KMS-11 (cell line): ENCODE results near the gene HPS3.
"Not testable (repeated sequence)": the region's sequence is repeated elsewhere in the genome, so short reads cannot be mapped to it uniquely, and the experiment has no call there.

ENCODE experiments used
- H2AFZ ChIP-seq: fragments of 200-600 bp; sonication (generic); 2 replicates; pipeline ENCODE4 v1.6.1; 2016; ENCODE audit warnings: antibody characterized with exemption, mixed run types, low read depth
- H3K27ac ChIP-seq: fragments of 200-600 bp; sonication (generic); 2 replicates; pipeline ENCODE4 v1.6.1; 2016; ENCODE audit warnings: mild to moderate bottlenecking, mixed run types
- H3K27me3 ChIP-seq: fragments of 200-600 bp; sonication (generic); 2 replicates; pipeline ENCODE4 v1.6.1; 2017; ENCODE audit warnings: mild to moderate bottlenecking, low read depth, mixed run types, moderate library complexity; ENCODE audit not compliant: insufficient read depth
- H3K36me3 ChIP-seq: fragments of 200-600 bp; sonication (generic); 2 replicates; pipeline ENCODE4 v1.6.1; 2017; ENCODE audit warnings: mild to moderate bottlenecking, mixed run types; ENCODE audit not compliant: insufficient read depth
- H3K4me1 ChIP-seq: fragments of 200-600 bp; sonication (generic); 2 replicates; pipeline ENCODE4 v1.6.1; 2016; ENCODE audit warnings: mild to moderate bottlenecking, low read depth, mixed run types; ENCODE audit not compliant: poor library complexity, severe bottlenecking
- H3K4me2 ChIP-seq: fragments of 200-600 bp; sonication (generic); 2 replicates; pipeline ENCODE4 v1.7.0; 2016; ENCODE audit warnings: mild to moderate bottlenecking, mixed run types
- H3K4me3 ChIP-seq: fragments of 200-600 bp; sonication (generic); IDR thresholded peaks from 2 replicates; pipeline ENCODE4 v1.6.1; 2017; ENCODE audit warnings: low read depth, low read length, mixed read lengths; ENCODE audit not compliant: insufficient read depth
- H3K79me2 ChIP-seq: fragments of 200-600 bp; sonication (generic); 2 replicates; pipeline ENCODE4 v1.6.1; 2016; ENCODE audit warnings: low read depth, mixed run types; ENCODE audit not compliant: insufficient read depth
- H3K9ac ChIP-seq: fragments of 200-600 bp; sonication (generic); 2 replicates; pipeline ENCODE4 v1.6.1; 2016; ENCODE audit warnings: mild to moderate bottlenecking, mixed run types
- H4K20me1 ChIP-seq: fragments of 200-600 bp; sonication (generic); 2 replicates; pipeline ENCODE4 v1.6.1; 2016; ENCODE audit warnings: mild to moderate bottlenecking, mixed run types; ENCODE audit not compliant: insufficient read depth
- TF ChIP-seq, protein P1 (sequence below): fragments of 200-600 bp; sonication (generic); conservative IDR thresholded peaks from 2 replicates; pipeline ENCODE4 v1.6.1; 2017; ENCODE audit warnings: low read depth, mild to moderate bottlenecking, antibody characterized with exemption, low read length, moderate library complexity, mixed read lengths

Gene HPS3

DNA sequence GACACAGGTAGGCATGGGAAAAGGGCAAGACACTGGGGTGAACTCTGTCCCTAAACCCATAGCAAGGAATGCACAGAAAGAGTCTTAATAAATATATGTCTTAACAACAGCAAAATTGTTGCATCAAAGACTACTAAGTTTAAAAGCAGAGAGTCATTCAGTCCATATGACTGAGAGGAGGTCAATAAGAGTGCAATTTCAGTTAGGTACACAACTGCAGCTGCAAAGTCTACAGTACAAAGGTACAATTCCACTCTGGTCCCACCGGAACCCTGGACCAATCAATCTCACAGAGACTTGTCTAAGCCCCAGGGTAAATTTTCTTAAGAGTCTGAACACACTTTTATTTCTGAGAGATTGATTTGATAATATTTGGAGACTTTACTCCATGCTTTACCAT is 85.3 kb downstream of the HPS3 start:
- no peak overlapping the region for H3K4me2 ChIP-seq
- TF ChIP-seq, protein P1, sequence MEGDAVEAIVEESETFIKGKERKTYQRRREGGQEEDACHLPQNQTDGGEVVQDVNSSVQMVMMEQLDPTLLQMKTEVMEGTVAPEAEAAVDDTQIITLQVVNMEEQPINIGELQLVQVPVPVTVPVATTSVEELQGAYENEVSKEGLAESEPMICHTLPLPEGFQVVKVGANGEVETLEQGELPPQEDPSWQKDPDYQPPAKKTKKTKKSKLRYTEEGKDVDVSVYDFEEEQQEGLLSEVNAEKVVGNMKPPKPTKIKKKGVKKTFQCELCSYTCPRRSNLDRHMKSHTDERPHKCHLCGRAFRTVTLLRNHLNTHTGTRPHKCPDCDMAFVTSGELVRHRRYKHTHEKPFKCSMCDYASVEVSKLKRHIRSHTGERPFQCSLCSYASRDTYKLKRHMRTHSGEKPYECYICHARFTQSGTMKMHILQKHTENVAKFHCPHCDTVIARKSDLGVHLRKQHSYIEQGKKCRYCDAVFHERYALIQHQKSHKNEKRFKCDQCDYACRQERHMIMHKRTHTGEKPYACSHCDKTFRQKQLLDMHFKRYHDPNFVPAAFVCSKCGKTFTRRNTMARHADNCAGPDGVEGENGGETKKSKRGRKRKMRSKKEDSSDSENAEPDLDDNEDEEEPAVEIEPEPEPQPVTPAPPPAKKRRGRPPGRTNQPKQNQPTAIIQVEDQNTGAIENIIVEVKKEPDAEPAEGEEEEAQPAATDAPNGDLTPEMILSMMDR, result no peak
- no peaks in the 10 kb centered on the region for H3K27me3 ChIP-seq
- H4K20me1 ChIP-seq, result no peaks in the 10 kb centered on the region
- no peak overlapping the region for H3K4me3 ChIP-seq
- H3K4me1 ChIP-seq, result no peaks in the 10 kb centered on the region
- H3K27ac ChIP-seq, result no peak overlapping the region
- no peak overlapping the region for H2AFZ ChIP-seq
- no peaks in the 10 kb centered on the region for H3K36me3 ChIP-seq
- no peak overlapping the region for H3K9ac ChIP-seq
- H3K79me2 ChIP-seq, result no peaks in the 10 kb centered on the region

DNA sequence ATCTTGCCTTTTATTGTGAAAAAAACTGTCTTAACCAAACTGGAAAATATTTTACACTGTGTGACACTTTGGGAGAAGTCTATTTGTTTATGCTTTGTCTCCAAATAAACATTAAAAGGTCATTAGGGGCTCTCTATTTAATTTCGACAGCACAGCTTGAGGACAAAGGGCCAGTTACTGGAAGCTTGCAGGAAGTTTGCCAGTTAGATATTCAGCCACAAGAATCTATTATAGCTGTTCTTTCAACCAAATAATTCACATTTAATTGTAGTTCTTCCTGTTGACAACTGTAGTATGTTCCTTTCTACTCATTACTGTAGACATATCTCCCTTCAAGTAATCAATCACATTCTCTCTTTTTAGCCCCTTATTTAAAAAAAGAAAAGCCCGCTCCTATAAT is 86.1 kb downstream of the HPS3 start:
- H3K27ac ChIP-seq, result no peak overlapping the region
- H3K9ac ChIP-seq, result no peak overlapping the region
- no peak overlapping the region for H3K4me3 ChIP-seq
- TF ChIP-seq, protein P1, result no peak
- no peaks in the 10 kb centered on the region for H3K36me3 ChIP-seq
- no peaks in the 10 kb centered on the region for H3K4me1 ChIP-seq
- no peaks in the 10 kb centered on the region for H4K20me1 ChIP-seq
- H2AFZ ChIP-seq, result no peak overlapping the region
- H3K4me2 ChIP-seq, result no peak overlapping the region
- H3K79me2 ChIP-seq, result no peaks in the 10 kb centered on the region
- H3K27me3 ChIP-seq, result no peaks in the 10 kb centered on the region

DNA sequence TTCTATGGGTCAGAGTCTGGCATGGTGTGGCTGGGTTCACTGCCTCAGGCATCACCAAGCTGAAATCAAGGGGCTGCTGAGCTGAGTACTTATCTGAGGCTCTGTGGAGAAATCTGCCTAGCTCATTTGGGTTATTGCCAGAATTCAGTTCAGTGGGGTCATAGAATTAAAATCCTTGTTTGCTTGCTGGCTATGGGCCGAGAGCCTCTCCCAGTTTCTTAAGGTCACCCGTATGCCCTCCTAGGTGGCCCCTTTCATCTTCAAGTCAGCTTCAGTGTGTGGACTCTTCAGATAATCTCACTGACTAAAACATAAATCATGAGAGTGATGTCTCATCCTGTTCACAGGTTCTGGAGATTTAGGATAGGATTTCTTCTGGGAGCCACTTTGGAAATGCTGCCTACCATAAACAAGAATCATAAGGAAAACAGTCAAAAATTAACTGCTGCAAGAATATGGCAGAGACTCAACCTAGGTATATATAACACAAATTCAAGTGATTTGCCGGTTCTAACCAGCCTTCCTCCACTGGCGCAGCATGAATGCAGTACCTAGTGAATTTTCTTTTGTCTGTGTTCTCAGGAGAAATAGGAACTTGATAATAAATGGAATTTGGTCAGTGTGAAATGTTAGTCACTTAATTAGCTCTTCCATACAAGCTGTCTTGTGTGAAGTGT is 86.9 kb downstream of the HPS3 start:
- no peaks in the 10 kb centered on the region for H3K36me3 ChIP-seq
- no peak overlapping the region for H3K4me3 ChIP-seq
- no peak overlapping the region for H3K27ac ChIP-seq
- no peaks in the 10 kb centered on the region for H3K27me3 ChIP-seq
- H4K20me1 ChIP-seq, result no peaks in the 10 kb centered on the region
- H3K4me1 ChIP-seq, result no peaks in the 10 kb centered on the region
- H3K9ac ChIP-seq, result no peak overlapping the region
- TF ChIP-seq, protein P1, result no peak
- H2AFZ ChIP-seq, result no peak overlapping the region
- no peak overlapping the region for H3K4me2 ChIP-seq
- no peaks in the 10 kb centered on the region for H3K79me2 ChIP-seq

DNA sequence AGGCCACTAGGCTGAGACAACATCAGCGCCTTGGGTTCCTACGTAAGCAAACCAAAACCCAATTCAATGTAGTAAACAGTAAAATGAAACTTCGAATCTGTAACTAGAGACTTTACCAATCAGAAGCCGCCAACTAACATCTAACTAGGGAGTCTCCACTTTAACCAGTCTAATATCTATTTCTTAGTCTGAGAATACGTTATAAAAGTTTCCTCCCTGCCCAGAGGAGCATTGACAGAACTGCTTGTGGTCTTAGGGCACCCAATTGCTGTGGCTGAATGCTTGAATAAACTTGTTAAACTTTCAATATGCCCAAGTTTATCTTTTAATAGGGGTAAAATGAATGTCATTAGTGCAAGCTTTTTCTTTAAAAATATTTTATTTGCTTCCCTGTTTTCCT is 87.9 kb downstream of the HPS3 start:
- H3K4me3 ChIP-seq, result no peak overlapping the region
- no peaks in the 10 kb centered on the region for H4K20me1 ChIP-seq
- no peaks in the 10 kb centered on the region for H3K36me3 ChIP-seq
- H3K79me2 ChIP-seq, result no peaks in the 10 kb centered on the region
- no peak overlapping the region for H3K4me2 ChIP-seq
- H3K27me3 ChIP-seq, result no peaks in the 10 kb centered on the region
- H2AFZ ChIP-seq, result no peak overlapping the region
- no peak overlapping the region for H3K9ac ChIP-seq
- H3K4me1 ChIP-seq, result no peaks in the 10 kb centered on the region
- TF ChIP-seq, protein P1, result no peak
- H3K27ac ChIP-seq, result no peak overlapping the region

DNA sequence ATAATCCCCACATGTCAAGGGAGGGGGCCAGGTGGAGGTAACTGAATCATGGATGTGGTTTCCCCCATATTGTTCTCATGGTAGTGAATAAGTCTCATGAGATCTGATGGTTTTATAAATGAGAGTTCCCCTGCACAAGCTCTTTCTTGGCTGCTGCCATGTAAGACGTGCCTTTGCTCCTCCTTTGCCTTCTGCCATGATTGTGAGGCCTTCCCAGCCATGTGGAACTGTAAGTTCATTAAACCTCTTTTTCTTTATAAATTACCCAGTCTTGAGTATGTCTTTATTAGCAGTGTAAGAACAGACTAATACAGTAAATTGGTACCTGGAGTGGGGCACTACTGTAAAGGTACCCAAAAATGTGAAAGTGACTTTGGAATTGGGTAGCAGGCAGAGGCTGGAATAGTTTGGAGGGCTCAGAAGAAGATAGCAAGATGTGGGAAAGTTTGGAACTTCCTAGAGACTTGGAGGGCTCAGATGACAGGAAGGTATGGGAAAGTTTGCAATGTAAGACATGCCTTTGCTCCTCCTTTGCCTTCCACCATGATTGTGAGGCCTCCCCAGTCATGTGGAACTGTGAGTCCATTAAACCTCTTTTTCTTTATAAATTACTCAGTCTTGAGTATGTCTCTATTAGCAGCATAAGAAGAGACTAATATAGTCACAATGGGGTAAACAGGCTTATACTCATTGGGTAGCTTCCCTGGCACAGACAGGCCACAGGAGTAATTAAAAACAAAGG is 90.1 kb downstream of the HPS3 start:
- H3K27ac ChIP-seq, H3K4me3 ChIP-seq, H3K4me1 ChIP-seq, H3K27me3 ChIP-seq, H3K9ac ChIP-seq, H3K79me2 ChIP-seq, H3K36me3 ChIP-seq, H2AFZ ChIP-seq, H4K20me1 ChIP-seq, H3K4me2 ChIP-seq: not testable (repeated sequence)
